ENCODE data around the gene RAE1.

DNA sequence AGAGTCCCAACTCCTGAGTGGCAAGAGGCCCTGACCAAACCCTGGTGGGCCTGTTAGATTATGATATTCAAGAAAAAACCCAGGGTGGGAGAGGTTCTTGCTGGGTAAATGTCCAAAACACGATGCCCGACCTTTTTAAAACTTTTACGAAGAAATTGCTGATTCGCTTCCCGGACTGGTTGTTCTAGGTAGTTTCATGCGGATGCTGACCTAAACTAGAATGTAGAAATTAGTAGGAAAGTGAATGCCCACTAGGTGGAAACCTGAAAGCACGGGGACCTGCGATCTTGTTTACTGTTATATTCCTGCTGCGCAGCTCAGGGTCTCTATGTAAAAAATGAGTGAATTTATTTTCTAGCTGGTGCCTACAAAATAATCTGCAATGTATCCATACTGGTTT is 2.3 kb downstream of the RAE1 start:
- TF ChIP-seq, protein P1, sequence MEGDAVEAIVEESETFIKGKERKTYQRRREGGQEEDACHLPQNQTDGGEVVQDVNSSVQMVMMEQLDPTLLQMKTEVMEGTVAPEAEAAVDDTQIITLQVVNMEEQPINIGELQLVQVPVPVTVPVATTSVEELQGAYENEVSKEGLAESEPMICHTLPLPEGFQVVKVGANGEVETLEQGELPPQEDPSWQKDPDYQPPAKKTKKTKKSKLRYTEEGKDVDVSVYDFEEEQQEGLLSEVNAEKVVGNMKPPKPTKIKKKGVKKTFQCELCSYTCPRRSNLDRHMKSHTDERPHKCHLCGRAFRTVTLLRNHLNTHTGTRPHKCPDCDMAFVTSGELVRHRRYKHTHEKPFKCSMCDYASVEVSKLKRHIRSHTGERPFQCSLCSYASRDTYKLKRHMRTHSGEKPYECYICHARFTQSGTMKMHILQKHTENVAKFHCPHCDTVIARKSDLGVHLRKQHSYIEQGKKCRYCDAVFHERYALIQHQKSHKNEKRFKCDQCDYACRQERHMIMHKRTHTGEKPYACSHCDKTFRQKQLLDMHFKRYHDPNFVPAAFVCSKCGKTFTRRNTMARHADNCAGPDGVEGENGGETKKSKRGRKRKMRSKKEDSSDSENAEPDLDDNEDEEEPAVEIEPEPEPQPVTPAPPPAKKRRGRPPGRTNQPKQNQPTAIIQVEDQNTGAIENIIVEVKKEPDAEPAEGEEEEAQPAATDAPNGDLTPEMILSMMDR (IDR thresholded peaks at IDR 0.05), result no peak
- TF ChIP-seq POLR2A (IDR thresholded peaks at IDR 0.05), result no peak
- TF ChIP-seq POLR2AphosphoS5 (IDR thresholded peaks at IDR 0.05), result no peak

All from prostate gland (tissue), 2 donors.